HG03439 (cell line): ENCODE data around the gene ZNF750.

Experiments
- ATAC-seq: cut with Tn5 transposase; IDR thresholded peaks from one replicate; pipeline ENCODE4 v1.9.1; 2021; ENCODE audit warnings: mild to moderate bottlenecking, moderate library complexity; ENCODE audit not compliant: unreplicated experiment

Gene ZNF750

DNA sequence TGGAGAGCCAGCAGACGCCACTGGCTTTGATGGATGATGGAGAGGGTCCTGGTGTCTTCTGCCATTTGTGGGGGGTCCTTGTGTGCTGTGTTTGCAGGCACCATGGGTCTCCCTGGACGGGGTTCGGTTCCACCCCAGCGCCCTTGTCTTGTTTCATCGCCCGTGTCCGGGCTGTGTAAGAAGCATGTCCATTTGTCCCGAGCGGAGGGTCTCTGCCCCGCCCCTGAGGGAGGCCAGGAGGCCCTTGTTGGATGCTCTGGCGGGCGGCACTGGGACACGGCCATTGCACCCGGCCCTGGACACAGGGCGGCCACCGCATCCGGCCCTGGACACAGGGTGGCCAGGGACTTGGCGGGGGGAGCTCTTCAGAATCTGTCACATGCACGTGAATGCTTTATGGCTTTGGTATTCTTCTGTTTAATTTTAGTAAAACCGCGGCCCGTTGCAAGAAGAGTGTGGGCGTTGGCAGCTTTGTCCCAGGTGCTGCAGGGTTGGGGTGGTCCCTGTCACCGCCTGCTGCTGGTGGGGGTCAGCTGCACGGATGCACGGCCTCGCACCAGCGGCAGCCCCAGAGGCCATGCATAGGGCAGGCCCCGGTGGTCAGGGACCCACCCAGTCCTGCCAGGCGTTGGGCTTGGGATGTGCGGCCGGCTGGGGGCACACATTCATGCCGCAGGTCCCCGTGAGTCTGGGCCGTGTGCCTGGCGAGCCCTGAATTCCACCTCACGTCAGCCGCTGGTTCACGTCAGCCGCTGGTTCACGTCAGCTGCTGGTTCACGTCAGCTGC is 21.0 kb upstream of the ZNF750 start:
- ATAC-seq: no peak

DNA sequence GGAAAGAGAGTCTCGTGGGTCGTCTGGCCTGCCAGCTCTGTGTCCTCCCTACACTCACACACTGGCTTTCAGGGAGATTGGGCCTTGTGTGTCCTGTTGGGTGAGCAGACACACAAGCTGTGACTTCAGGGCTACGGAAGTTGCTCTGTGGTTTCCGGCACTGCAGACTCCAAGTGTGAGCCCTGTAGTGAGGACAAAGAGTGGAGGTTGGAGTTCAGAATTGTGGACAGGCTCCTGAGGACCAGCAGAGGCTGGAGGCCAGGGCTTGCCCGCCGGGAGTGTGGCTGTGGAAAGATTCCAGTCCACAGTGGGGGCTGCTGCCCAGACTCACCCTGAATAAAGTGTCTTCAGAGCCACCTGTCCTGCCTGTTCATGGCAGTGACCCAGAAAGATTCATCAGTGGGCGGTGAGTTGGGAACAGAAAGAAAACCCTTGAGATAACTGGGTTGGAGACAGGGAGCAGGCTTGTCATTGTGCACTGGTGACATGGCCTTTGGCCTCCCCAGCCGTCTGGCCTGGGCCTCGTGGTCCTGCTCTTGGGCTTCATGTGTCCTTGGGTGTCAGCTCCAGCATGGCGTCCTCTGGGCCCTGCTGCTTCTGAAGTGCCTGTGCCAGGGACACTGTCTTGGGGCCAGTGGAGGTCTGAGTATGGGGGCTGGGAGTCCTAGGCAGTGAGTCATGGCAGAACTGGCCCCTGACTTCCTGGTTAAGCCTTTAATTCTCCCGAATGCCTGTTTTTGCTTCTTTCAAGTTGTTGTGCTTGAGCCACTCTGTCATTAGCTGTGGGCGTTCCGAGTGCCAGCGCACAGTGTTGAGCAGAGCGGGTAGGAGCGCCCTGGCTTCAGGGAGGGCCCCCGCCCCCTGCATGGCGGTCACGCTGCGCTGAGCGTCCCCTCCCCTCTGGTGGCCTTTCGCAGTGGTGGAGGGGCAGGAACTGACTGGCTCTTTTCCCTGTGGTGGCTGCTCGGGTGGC is 19.9 kb upstream of the ZNF750 start:
- no peak for ATAC-seq

- ATAC-seq: no peak
Measured at GRCh38 chr17:82858376-82859126, 18.7 kb upstream of the ZNF750 start.

- no peak for ATAC-seq
Measured at GRCh38 chr17:82856361-82856760, 16.5 kb upstream of the ZNF750 start.

DNA sequence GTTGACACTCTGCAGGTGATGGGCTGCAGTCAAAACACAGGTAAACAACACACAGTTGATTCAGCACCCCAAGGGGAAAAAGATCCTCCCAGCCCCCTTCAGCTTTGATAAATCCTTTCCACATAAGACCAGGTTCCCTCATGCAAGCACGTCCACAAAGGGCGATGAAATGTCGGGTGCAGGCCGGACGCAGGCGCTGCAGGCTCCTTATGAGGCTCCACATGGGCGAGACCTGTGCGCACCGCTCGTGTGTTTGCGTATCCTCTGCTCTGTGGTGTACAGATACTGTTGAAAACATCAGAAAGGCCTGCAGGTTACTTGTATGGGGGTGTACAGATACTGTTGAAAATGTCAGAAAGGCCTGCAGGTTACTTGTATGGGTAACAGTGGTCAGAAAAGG is 14.4 kb upstream of the ZNF750 start:
- no peak for ATAC-seq

GRCh38 chr17:82851381-82851780 is 11.6 kb upstream of the ZNF750 start:
- no peak for ATAC-seq

DNA sequence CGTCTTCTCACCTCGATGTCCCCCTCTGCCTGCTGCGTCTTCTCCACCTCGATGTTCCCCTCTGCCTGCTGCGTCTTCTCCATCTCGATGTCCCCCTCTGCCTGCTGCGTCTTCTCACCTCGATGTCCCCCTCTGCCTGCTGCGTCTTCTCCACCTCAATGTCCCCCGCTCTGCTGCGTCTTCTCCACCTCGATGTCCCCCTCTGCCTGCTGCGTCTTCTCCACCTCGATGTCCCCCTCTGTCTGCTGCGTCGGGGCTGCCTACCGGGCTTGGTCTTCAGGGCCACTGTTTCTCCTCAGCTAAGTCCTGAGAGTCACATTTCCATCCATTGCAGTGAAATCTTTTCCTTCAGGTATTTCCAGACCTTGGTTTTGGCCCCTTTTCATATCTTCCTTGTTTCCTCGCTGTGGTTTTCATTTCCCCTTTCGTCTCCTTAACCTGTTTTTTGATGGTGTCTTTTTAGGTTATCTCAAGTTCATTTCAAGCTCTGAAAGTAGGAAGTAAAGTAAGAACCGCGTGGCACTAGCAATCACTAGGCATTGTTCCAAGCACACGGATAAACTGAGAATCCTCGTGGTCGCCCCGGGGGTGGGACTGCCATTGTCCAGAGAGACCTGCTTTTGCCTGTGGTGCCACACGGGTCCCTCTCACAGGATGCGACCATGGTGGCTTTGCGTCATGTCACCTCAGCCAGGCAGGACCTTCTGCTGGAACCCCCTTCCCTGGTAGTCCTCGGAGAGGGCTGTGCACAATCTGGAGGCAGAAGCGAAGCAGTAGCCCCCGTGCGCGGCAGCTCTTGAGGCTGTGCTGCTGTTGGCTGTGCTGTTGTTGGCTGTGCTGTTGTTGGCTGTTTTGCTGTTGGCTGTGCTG is 9.5 kb upstream of the ZNF750 start:
- no peak for ATAC-seq

- no peak for ATAC-seq
Measured at GRCh38 chr17:82848022-82848592, 8.3 kb upstream of the ZNF750 start.

DNA sequence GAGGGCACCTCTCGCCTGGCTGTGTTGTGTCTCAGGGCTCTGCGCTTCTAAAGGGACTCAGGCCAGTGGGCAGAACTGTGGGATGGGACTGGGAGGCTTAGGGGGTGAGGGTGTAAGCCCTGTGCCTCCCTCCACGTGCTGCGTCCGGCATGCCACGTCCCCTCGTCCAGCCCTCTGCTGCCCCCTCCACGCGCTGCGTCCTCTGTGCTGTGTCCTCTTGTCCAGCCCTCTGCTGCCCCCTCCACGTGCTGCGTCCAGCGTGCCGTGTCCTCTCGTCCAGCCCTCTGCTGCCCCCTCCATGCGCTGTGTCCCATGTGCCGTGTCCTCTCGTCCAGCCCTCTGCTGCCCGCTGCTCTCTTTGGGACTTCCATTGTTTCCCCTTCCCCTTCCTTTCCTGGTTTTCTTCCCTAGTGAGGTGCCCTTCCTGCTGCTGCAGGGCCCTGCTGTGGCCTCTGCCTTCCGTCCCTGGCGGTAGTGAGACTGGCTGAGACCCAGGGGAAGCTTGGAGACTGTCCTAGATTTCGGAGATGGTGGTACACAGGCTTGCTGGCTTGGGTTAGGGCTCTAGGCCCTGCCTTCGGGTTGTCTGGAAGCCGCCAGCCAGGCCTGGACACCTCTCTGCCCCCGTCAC is 6.4 kb upstream of the ZNF750 start:
- no peak for ATAC-seq

DNA sequence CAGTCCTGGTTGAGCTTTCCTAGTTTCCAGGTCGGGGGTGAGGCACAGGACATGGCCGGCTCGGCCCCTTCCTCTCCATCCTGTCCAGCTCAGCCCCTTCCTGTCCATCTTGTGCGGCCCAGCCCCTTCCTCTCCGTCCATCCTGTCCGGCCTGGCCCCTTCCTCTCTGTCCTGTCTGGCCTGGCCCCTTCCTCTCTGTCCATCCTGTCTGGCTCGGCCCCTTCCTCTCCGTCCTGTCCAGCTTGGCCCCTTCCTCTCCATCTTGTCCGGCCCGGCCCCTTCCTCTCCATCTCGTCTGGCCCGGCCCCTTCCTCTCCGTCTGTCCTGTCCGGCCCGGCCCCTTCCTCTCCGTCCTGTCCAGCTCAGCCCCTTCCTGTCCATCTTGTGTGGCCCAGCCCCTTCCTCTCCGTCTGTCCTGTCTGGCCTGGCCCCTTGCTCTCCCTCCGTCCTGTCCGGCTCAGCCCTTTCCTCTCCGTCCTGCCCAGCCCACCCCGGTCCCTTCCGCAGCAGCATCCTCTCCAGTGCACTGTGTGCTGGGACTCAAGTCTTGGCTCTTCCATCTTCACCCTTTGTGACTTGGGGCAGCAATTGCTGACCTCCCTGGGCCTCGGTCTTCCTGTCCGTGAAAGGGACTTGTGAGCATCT is 5.5 kb upstream of the ZNF750 start:
- ATAC-seq: no peak

- ATAC-seq: no peak
Measured at GRCh38 chr17:82844796-82845162, 5.0 kb upstream of the ZNF750 start.

DNA sequence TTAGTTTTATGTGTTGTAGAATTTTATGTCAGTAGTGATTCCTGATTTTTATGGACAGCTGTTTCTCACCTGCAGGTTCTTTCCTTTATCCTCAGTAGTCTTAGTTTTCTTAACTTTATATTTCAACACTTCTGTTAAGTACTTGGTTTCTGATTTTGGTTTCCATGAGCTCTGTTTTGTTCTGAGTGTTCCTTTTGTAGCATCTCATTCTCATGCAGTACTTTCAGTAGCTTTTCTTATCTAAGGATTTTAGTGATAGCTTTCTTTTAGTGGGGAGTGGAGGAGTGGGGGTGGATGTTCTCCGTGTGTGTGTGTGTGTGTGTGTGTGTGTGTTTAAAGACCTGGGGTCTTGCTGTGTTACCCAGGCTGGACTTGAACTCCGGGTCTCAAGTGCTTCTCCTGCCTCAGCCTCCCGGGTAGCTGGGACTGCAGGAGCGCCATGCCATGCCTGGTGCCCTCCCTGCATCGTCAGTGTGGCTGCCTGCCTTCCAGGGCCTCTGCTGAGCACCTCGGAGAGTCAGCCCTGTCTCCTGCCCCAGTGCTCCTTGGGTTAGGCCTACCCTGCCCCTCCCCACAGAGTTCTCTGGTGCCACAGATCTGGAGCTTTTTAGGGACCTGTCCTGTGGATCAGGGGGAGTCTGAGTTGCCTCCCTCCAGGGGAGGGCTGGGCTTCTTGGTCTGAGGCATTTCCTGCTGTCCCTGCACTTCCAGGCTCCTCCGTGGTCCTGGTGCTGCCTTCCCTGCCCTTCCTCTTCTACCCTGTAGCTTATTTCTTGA is 4.3 kb upstream of the ZNF750 start:
- ATAC-seq: no peak

GRCh38 chr17:82841921-82842596 is 2.2 kb upstream of the ZNF750 start:
- no peak for ATAC-seq

- no peak for ATAC-seq
Measured at GRCh38 chr17:82840431-82840831, 609 bp upstream of the ZNF750 start.

GRCh38 chr17:82838386-82839063 is 1.3 kb downstream of the ZNF750 start:
- ATAC-seq: no peak

DNA sequence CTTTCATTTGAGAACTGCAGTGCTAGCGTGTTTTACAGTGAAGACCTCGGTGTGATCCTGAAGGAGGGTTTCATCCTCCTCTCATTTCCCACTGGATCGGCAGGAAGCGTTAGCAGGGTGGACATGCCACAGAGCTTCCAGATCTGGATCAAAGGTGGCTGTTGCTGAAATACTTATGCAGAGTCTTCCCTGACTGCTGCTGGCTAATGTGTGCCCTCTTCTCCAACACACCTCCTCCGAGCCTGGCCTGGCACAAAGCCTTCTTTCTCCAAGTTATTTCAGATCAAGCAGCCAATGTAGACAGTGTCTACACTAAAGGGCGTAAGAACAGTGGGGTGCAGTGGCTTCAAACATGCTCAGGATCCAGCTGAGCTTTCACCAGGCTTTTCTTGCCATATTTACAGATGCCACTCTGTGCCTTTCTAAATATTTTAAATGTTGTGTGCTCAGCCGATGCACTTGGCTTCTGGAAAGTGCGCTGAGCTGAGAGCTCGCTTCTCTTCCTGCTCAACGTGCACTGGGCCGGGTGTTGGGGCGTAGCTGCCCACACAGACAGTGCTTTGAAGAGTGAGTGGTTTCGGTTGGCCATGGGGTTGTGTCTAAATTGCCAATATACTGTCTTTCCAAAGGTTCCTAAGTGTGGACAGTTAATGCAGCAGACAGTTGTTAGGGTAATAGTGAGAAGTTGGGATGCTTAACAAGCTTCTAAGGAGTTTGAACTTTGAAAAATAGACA is 2.1 kb downstream of the ZNF750 start:
- no peak for ATAC-seq
